GM12878 (cell line): ENCODE data around the gene ADM. TPM values are rescaled to one million over a fixed set of nuclear protein-coding genes. Genes with fewer than 3 reads are reported as not detected.

Experiments
- ATAC-seq: fragments of 200-7000 bp; cut with Tn5 transposase; 3 replicates; pipeline ENCODE4 v1.9.1; 2020; ENCODE audit warnings: mild to moderate bottlenecking, moderate library complexity
- BruUV-seq: library from RNA; stranded (reverse); fragments of 400-500 nt; replicated peaks from 2 replicates; lab custom pipeline; 2021; lab: Mats Ljungman, UMichigan
- CTCF ChIA-PET: fragments of 300-600 bp; sonication (Branson Sonifier 250); formaldehyde crosslinking; extraction: SDS; loops from one replicate; lab custom pipeline; 2021; ENCODE audit warnings: inconsistent platforms; lab: Yijun Ruan, JAX
- POLR2A ChIA-PET: fragments of 350-600 bp; formaldehyde crosslinking; extraction: SDS; loops from one replicate; lab custom pipeline; 2021; ENCODE audit warnings: inconsistent platforms; lab: Charles Lee
- RAD21 ChIA-PET: fragments of 300-600 bp; sonication (Branson Sonifier 250); formaldehyde crosslinking; loops from one replicate; lab custom pipeline; 2023; ENCODE audit warnings: antibody characterized with exemption; ENCODE audit not compliant: unreplicated experiment; lab: Charles Lee
- SMC1A ChIA-PET: fragments of 300-600 bp; sonication (Branson Sonifier 250); formaldehyde crosslinking; loops from one replicate; lab custom pipeline; 2023; ENCODE audit not compliant: unreplicated experiment, uncharacterized antibody; lab: Charles Lee
- DNase-seq: peaks from one replicate; pipeline ENCODE4 v3.0.0-alpha.2; 2011; ENCODE audit warnings: low read depth, low spot score
- FAIRE-seq: peaks from 3 replicates; lab custom pipeline; 2011; peaks lifted over from hg19 to GRCh38; lab: Jason Lieb, UNC
- H2AFZ ChIP-seq: 2 replicates; pipeline ENCODE4 v1.6.0; 2011; ENCODE audit warnings: low read depth, low read length, control low read depth; ENCODE audit not compliant: control insufficient read depth
- H3K27ac ChIP-seq: 2 replicates; pipeline ENCODE4 v1.5.1; 2011; ENCODE audit warnings: control low read depth; ENCODE audit not compliant: control insufficient read depth, insufficient read depth
- H3K27me3 ChIP-seq, 2 experiments: replicated peaks in 1 of 2; 2 replicates each; pipeline versions ENCODE4 v1.6.0 to v1.6.1; 2011; ENCODE audit warnings: low read length in 1 of 2; ENCODE audit not compliant: control insufficient read depth in 2 of 2, insufficient read depth in 2 of 2
- H3K36me3 ChIP-seq, 2 experiments: 2 replicates each; pipeline ENCODE4 v1.5.1; 2011; ENCODE audit warnings: low read length in 1 of 2; ENCODE audit not compliant: control insufficient read depth in 2 of 2, insufficient read depth in 2 of 2
- H3K4me1 ChIP-seq: 2 replicates; pipeline ENCODE4 v1.6.1; 2011; ENCODE audit warnings: mild to moderate bottlenecking, low read length, moderate library complexity, mixed read lengths; ENCODE audit not compliant: control insufficient read depth, insufficient read depth
- H3K4me2 ChIP-seq: 2 replicates; pipeline ENCODE4 v1.6.0; 2011; ENCODE audit warnings: control low read depth; ENCODE audit not compliant: control insufficient read depth, insufficient read depth
- H3K4me3 ChIP-seq: fragments of 200-600 bp; sonication (generic); 2 replicates; pipeline ENCODE4 v1.5.1; 2016
- H3K79me2 ChIP-seq: 2 replicates; pipeline ENCODE4 v1.6.0; 2011; ENCODE audit warnings: low read length; ENCODE audit not compliant: control insufficient read depth, insufficient read depth
- H3K9ac ChIP-seq: 2 replicates; pipeline ENCODE4 v1.8.0; 2011; ENCODE audit warnings: low read length, control low read depth, mixed read lengths; ENCODE audit not compliant: control insufficient read depth, insufficient read depth
- H3K9me3 ChIP-seq: replicated peaks from 3 replicates; pipeline ENCODE4 v1.5.1; 2011; ENCODE audit warnings: mild to moderate bottlenecking, low read length; ENCODE audit not compliant: control insufficient read depth, insufficient read depth
- H4K20me1 ChIP-seq: 2 replicates; pipeline ENCODE4 v1.6.0; 2011; ENCODE audit not compliant: control insufficient read depth, insufficient read depth
- BMI1 ChIP-seq: fragments of 450-650 bp; IDR thresholded peaks from 2 replicates; pipeline ENCODE4 v1.6.1; 2016; ENCODE audit warnings: mild to moderate bottlenecking, moderate library complexity, borderline replicate concordance
- EZH2 ChIP-seq: IDR thresholded peaks from 2 replicates; pipeline ENCODE4 v1.6.1; 2012; ENCODE audit warnings: low read depth, mild to moderate bottlenecking, control low read depth, inconsistent platforms, low read length, borderline replicate concordance; ENCODE audit not compliant: control insufficient read depth
- FOXM1 ChIP-seq: IDR thresholded peaks from 2 replicates; pipeline ENCODE4 v1.6.1; 2012; ENCODE audit warnings: low read depth, mild to moderate bottlenecking, inconsistent platforms, low read length, moderate library complexity
- JUND ChIP-seq: IDR thresholded peaks from 2 replicates; pipeline ENCODE4 v1.6.1; 2012; ENCODE audit warnings: low read depth, mild to moderate bottlenecking, low read length, improper control_type of control experiment, moderate library complexity
- MEF2B ChIP-seq: fragments of 450-650 bp; IDR thresholded peaks from 2 replicates; pipeline ENCODE4 v1.6.1; 2018; ENCODE audit warnings: mild to moderate bottlenecking, moderate library complexity; ENCODE audit not compliant: partially characterized antibody, poor library complexity, severe bottlenecking
- SMAD1 ChIP-seq: fragments of 450-650 bp; IDR thresholded peaks from 2 replicates; pipeline ENCODE4 v1.6.1; 2018; ENCODE audit warnings: mild to moderate bottlenecking, low read depth; ENCODE audit not compliant: partially characterized antibody
- WGBS: methylation state at CpG from one replicate; pipeline ENCODE4 v1.1.6; 2016; ENCODE audit warnings: low lambda C conversion rate; ENCODE audit not compliant: insufficient replicate concordance, insufficient coverage; ENCODE audit errors: missing lambda C conversion rate; 5-methylcytosine and 5-hydroxymethylcytosine counted together
- in situ Hi-C: fragments of 300-500 bp; cut with MboI; formaldehyde crosslinking; loops from 9 replicates; pipeline ENCODE4 v1.14.3; 2018; ENCODE audit warnings: mixed read lengths
- intact Hi-C: fragments of 100-400 bp; cut with micrococcal nuclease; formaldehyde crosslinking; loops from one replicate; pipeline ENCODE4 v1.14.2; 2022; ENCODE audit not compliant: unreplicated experiment
- polyA plus RNA-seq, 11 experiments: library from polyadenylated mRNA; depleted of rRNA in 4 of 11; unstranded in 6 of 11; stranded (reverse) in 5 of 11; fragments of >200 nt; fragmentation: Nextera tagmentation in 4 of 11; fragmentation: Illumina TruSeq in 1 of 11; extraction: Ambion mirVana in 4 of 11; extraction: Trizol in 1 of 11; gene quantifications; 1 replicate in 1 of 11; 2 replicates in 10 of 11; pipeline versions ENCODE4 v1.2.1 to v1.2.3, GENCODE V29; 2011 to 2016; ENCODE audit warnings: inconsistent platforms in 2 of 11, missing spikeins in 2 of 11, low read depth in 1 of 11
- total RNA-seq, 4 experiments: library from RNA; depleted of rRNA in 3 of 4; stranded (reverse); fragments of >200 nt in 3 of 4; fragmentation: Illumina TruSeq in 1 of 4; extraction: Trizol in 1 of 4; gene quantifications; 2 replicates each; pipeline versions ENCODE4 v1.2.1 to v1.2.3, GENCODE V29; 2013 to 2021
- TF ChIP-seq, protein P1 (sequence below): fragments of 450-650 bp; conservative IDR thresholded peaks from 2 replicates; pipeline ENCODE4 v1.6.1; 2017; ENCODE audit warnings: mild to moderate bottlenecking, moderate library complexity
- TF ChIP-seq, protein P2 (sequence below): IDR thresholded peaks from 2 replicates; pipeline ENCODE4 v1.6.1; 2012; ENCODE audit warnings: low read depth, low read length, improper control_type of control experiment

ADM gene
- total and polyA plus RNA-seq, 10 of the 15 experiments (the other 5 are each of a cell fraction or from before 2014, with no cell fraction given): 0.11 to 4.2 (median 0.21) TPM; not detected in 7

DNA sequence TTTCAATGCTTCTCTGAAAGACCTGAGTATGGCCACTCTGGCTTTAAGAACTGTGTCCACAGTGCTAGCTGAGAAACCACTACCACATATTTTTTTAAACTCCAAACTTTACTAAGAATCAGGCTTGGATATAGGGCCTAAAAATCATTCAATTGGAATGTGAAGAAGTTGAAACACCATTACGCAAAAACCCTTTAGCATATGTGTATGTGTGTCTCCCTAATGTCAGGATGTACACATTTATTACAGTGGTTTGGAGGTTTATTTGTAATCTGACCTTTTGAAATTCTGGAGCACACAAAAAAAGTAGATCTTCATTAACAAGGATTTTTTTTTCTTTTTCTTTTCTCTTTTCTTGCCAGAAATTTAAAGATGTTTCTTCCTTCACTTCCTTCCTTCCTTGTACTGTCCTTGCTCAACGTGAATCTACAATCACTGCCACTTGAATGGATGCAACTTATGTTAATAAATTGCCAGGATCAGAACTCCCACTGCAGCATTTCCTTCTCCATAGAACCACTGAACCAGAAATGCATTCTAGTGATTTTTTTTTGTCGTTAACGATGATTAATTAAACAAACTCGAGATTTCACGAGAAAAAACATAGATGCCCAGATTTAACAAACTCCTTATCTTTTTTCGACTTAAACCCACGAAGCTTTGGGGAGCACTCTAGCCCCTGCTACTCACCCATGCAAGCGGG, 3.1 kb upstream of the ADM start:
- ATAC-seq (no peak), DNase-seq (no peak)
- CTCF ChIA-PET: interaction anchor here (0.6 to 4.5 kb wide), 9 partner anchors 9 to 93 kb away, joined by 3 to 48 read pairs (median 9); no protein-coding TSS in a partner anchor

More for the DNA sequence above, 3.1 kb upstream of the ADM start:
- WGBS: 90% methylated on average over 9 of the region's 9 CpGs
- Histone ChIP-seq H3K27ac (no peak overlapping the region), H3K4me3 (no peak overlapping the region), H3K9me3 (no peaks in the 10 kb centered on the region; the same call in 2 of the 3 replicates), H4K20me1 (no peaks in the 10 kb centered on the region), H3K4me1 (peaks cover 31% of the 10 kb centered on the region), H3K36me3 (no peaks in the 10 kb centered on the region), H2AFZ (no peak overlapping the region), H3K27me3 (peaks cover 27 to 40% of the 10 kb centered on the region in 2 experiments), H3K9ac (no peak overlapping the region), H3K79me2 (no peaks in the 10 kb centered on the region), H3K4me2 (no peak overlapping the region)
- ChIA-PET RAD21 (interaction anchor here (1.5 to 2.2 kb wide), 3 partner anchors 12 to 65 kb away, joined by 5 to 7 read pairs (median 7); no protein-coding TSS in a partner anchor), POLR2A (interaction anchor here (0.6 kb wide), 1 partner anchor 16 kb away, joined by 3 read pairs; no protein-coding TSS in a partner anchor), SMC1A (interaction anchor here (1.2 to 3.3 kb wide), 4 partner anchors 23 to 95 kb away, joined by 3 to 13 read pairs (median 6); no protein-coding TSS in a partner anchor)
- TF ChIP-seq MEF2B (no peak), EZH2 (0 out of 2 replicates have a peak, but pooled peaks have one; percentile 27), SMAD1 (no peak), BMI1 (no peak), FOXM1 (no peak), JUND (no peak)
- TF ChIP-seq, protein P1, sequence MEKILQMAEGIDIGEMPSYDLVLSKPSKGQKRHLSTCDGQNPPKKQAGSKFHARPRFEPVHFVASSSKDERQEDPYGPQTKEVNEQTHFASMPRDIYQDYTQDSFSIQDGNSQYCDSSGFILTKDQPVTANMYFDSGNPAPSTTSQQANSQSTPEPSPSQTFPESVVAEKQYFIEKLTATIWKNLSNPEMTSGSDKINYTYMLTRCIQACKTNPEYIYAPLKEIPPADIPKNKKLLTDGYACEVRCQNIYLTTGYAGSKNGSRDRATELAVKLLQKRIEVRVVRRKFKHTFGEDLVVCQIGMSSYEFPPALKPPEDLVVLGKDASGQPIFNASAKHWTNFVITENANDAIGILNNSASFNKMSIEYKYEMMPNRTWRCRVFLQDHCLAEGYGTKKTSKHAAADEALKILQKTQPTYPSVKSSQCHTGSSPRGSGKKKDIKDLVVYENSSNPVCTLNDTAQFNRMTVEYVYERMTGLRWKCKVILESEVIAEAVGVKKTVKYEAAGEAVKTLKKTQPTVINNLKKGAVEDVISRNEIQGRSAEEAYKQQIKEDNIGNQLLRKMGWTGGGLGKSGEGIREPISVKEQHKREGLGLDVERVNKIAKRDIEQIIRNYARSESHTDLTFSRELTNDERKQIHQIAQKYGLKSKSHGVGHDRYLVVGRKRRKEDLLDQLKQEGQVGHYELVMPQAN: no peak
- TF ChIP-seq, protein P2, sequence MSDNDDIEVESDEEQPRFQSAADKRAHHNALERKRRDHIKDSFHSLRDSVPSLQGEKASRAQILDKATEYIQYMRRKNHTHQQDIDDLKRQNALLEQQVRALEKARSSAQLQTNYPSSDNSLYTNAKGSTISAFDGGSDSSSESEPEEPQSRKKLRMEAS: no peak
- no TSS peak for BruUV-seq
- in situ Hi-C loops (loop anchor here (10.0 kb wide), 1 partner anchor 687 kb away; no protein-coding TSS in a partner anchor), intact Hi-C loops (loop anchor here (10.0 kb wide), 1 partner anchor 687 kb away; no protein-coding TSS in a partner anchor)
- no peak for FAIRE-seq
